ENCODE results near the gene THSD4. TPM values are rescaled to one million over a fixed set of nuclear protein-coding genes. Genes with fewer than 3 reads are reported as not detected.

Gene THSD4
- total and polyA plus RNA-seq, 2 of the 4 experiments (the other 2 are of a cell fraction) = 25.5 to 31.1 TPM

DNA sequence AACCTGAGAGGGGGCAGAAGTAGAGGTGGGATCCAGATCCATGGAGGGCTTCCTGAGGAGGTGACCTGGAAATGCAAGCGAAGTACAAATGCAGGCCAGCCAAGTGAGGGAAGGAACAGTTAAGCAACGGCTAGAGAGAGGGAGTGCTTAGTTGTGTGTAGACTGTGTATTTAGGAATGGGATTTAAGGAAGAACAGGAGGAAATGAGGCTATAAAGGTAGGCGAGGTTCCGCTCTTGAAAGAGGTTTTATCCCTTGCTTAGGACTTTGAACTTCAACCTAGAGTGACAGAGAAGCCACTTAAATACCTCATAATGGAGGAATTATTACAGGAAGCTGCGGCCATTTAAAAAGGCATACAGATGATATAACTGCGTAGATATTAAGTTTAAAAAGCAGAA, 295.1 kb downstream of the THSD4 start:
- Histone ChIP-seq H4K8ac (ENCODE audit: low read depth in 2 of 2, low read length in 2 of 2) (0 out of 4 replicates have a peak overlapping the region, but pooled peaks of 1 of the 2 experiments have one; percentile 22), H3K9ac (ENCODE audit: low read depth, low read length) (no peak overlapping the region), H2BK20ac (ENCODE audit: low read depth, low read length) (no peak overlapping the region), H3K4me1 (ENCODE audit: control insufficient read depth, insufficient read depth, low read length) (peaks cover 9% of the 10 kb centered on the region), H2AK9ac (replicated peaks; ENCODE audit: low read depth, low read length, poor library complexity) (no peak overlapping the region), H3K4me3 (ENCODE audit: insufficient read depth, low read depth, low read length) (no peak overlapping the region), H2AK5ac (ENCODE audit: low read depth, low read length) (peak overlapping the region; percentile 73), H4K5ac (ENCODE audit: low read depth, low read length) (no peak overlapping the region), H2BK5ac (ENCODE audit: low read depth, low read length, poor library complexity, severe bottlenecking) (no peak overlapping the region), H3K56ac (ENCODE audit: extremely low read depth, insufficient read depth, low read length) (no peak overlapping the region), H3K9me1 (ENCODE audit: insufficient read depth, low read length) (peaks cover 11% of the 10 kb centered on the region), H3K27ac (ENCODE audit: insufficient read depth, low read length) (no peak overlapping the region), H3K27me3 (ENCODE audit: control insufficient read depth, insufficient read depth, low read length) (no peaks in the 10 kb centered on the region), H3K9me3 (ENCODE audit: control insufficient read depth, insufficient read depth, low read length) (no peaks in the 10 kb centered on the region), H3K14ac (replicated peaks; ENCODE audit: low read depth, low read length) (0 out of 2 replicates have a peak overlapping the region, but pooled peaks have one; percentile 8), H3K18ac (ENCODE audit: low read depth, low read length) (no peak overlapping the region), H3K23ac (ENCODE audit: low read depth, low read length) (no peak overlapping the region), H4K20me1 (ENCODE audit: insufficient read depth, low read length) (no peaks in the 10 kb centered on the region), H3K4ac (ENCODE audit: low read depth, low read length) (peak overlapping the region; percentile 9; the same call in 1 of the 2 replicates), H3K4me2 (ENCODE audit: low read depth, low read length) (no peak overlapping the region), H4K91ac (ENCODE audit: insufficient read depth, low read depth, low read length) (no peak overlapping the region), H3K36me3 (ENCODE audit: control insufficient read depth, insufficient read depth, low read length) (peaks cover 8% of the 10 kb centered on the region), H3K79me1 (ENCODE audit: low read depth in 1 of 2, low read length in 2 of 2) (peaks cover 0 to 16% of the 10 kb centered on the region in 2 experiments; a peak in 3 of 4 replicates), H2BK120ac (ENCODE audit: low read depth, low read length) (no peak overlapping the region), H2BK15ac (ENCODE audit: low read depth, low read length) (no peak overlapping the region), H2AFZ (replicated peaks; ENCODE audit: low read length, poor library complexity) (no peak overlapping the region)
- no CpG with 5 or more reads among the region's 6 CpGs for WGBS, 2 experiments (ENCODE audit: extremely low coverage in 2 of 2, insufficient read length in 1 of 2)
- no peak for DNase-seq
- no TSS peak for BruUV-seq (replicated peaks)
- POLR2A ChIA-PET (ENCODE audit: unreplicated experiment) = no interaction called here
- dilution Hi-C loops (cut with HindIII; ENCODE audit: low sequenced_read_pairs, unreplicated experiment) (no loop called here), intact Hi-C loops (cut with micrococcal nuclease) (no loop called here), in situ Hi-C loops (cut with MboI; ENCODE audit: low sequenced_read_pairs) (no loop called here)
- TF ChIP-seq FOS (IDR thresholded peaks at IDR 0.05; ENCODE audit: low read depth, low read length) (no peak), MAFK (IDR thresholded peaks at IDR 0.05; ENCODE audit: low read depth, low read length) (no peak), RAD21 (IDR thresholded peaks at IDR 0.05; ENCODE audit: low read length) (no peak), MAZ (IDR thresholded peaks at IDR 0.05; ENCODE audit: borderline replicate concordance, low read depth, low read length) (no peak), RFX5 (IDR thresholded peaks at IDR 0.05; ENCODE audit: low read depth, low read length) (no peak), CEBPB (IDR thresholded peaks at IDR 0.05; ENCODE audit: low read depth, low read length) (no peak), RCOR1 (IDR thresholded peaks at IDR 0.05; ENCODE audit: insufficient replicate concordance, low read length) (no peak), NFE2L2 (IDR thresholded peaks at IDR 0.05; ENCODE audit: low read depth, low read length) (no peak), USF2 (IDR thresholded peaks at IDR 0.05; ENCODE audit: low read depth, low read length) (no peak), MXI1 (IDR thresholded peaks at IDR 0.05; ENCODE audit: borderline replicate concordance, low read depth, low read length) (no peak), CHD1 (IDR thresholded peaks at IDR 0.05; ENCODE audit: low read depth, low read length) (no peak), SMC3 (IDR thresholded peaks at IDR 0.05; ENCODE audit: low read depth, low read length) (no peak), POLR2A (IDR thresholded peaks at IDR 0.05; ENCODE audit: low read depth, low read length) (no peak), BHLHE40 (IDR thresholded peaks at IDR 0.05; ENCODE audit: low read depth, low read length) (no peak)
- TF ChIP-seq, protein P1, sequence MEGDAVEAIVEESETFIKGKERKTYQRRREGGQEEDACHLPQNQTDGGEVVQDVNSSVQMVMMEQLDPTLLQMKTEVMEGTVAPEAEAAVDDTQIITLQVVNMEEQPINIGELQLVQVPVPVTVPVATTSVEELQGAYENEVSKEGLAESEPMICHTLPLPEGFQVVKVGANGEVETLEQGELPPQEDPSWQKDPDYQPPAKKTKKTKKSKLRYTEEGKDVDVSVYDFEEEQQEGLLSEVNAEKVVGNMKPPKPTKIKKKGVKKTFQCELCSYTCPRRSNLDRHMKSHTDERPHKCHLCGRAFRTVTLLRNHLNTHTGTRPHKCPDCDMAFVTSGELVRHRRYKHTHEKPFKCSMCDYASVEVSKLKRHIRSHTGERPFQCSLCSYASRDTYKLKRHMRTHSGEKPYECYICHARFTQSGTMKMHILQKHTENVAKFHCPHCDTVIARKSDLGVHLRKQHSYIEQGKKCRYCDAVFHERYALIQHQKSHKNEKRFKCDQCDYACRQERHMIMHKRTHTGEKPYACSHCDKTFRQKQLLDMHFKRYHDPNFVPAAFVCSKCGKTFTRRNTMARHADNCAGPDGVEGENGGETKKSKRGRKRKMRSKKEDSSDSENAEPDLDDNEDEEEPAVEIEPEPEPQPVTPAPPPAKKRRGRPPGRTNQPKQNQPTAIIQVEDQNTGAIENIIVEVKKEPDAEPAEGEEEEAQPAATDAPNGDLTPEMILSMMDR (conservative IDR thresholded peaks at IDR 0.05; ENCODE audit: low read depth, low read length) = no peak
- TF ChIP-seq, protein P2, sequence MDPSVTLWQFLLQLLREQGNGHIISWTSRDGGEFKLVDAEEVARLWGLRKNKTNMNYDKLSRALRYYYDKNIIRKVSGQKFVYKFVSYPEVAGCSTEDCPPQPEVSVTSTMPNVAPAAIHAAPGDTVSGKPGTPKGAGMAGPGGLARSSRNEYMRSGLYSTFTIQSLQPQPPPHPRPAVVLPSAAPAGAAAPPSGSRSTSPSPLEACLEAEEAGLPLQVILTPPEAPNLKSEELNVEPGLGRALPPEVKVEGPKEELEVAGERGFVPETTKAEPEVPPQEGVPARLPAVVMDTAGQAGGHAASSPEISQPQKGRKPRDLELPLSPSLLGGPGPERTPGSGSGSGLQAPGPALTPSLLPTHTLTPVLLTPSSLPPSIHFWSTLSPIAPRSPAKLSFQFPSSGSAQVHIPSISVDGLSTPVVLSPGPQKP (IDR thresholded peaks at IDR 0.05; ENCODE audit: borderline replicate concordance, low read depth, low read length) = no peak
- CTCF ChIA-PET = no interaction called here
- no peak for ATAC-seq (ENCODE audit: low read depth)

Data from IMR-90 (cell line).